Sigmoid colon (tissue), 7 donors: ENCODE data around the gene SERPINE1. TPM values are rescaled to one million over a fixed set of nuclear protein-coding genes. Genes with fewer than 3 reads are reported as not detected.
"Not testable (repeated sequence)": the region's sequence is repeated elsewhere in the genome, so short reads cannot be mapped to it uniquely, and the experiment has no call there.

Source experiments
- DNase-seq: peaks from one replicate; pipeline ENCODE4 v3.0.0-alpha.2; 2019
- H3K27ac ChIP-seq, 4 donors: fragments of 200-600 bp; sonication (generic); one replicate each; pipeline ENCODE4 v1.5.1; 2016 to 2019; ENCODE audit warnings: mild to moderate bottlenecking in 1 of 4
- H3K27me3 ChIP-seq, 3 donors: fragments of 200-600 bp; sonication (generic); one replicate each; pipeline ENCODE4 v1.5.1; 2019; ENCODE audit warnings: mild to moderate bottlenecking in 1 of 3
- H3K36me3 ChIP-seq, 4 donors: fragments of 200-600 bp; sonication (generic); one replicate each; pipeline ENCODE4 v1.5.1; 2016 to 2019
- H3K4me1 ChIP-seq, 4 donors: fragments of 200-600 bp; sonication (generic); one replicate each; pipeline ENCODE4 v1.5.1; 2017 to 2019
- H3K4me3 ChIP-seq, 4 donors: fragments of 200-600 bp; sonication (generic); one replicate each; pipeline ENCODE4 v1.5.1; 2017 to 2019; ENCODE audit warnings: mild to moderate bottlenecking in 2 of 4, moderate library complexity in 1 of 4
- H3K9me3 ChIP-seq, 4 donors: fragments of 200-600 bp in 3 of 4; sonication (generic) in 3 of 4; one replicate each; pipeline versions ENCODE4 v1.5.1 to v1.6.1; 2013 to 2019
- EP300 ChIP-seq, 4 donors: sonication (generic); formaldehyde crosslinking; IDR thresholded peaks; one replicate each; pipeline ENCODE4 v1.6.1; 2017; ENCODE audit warnings: antibody characterized with exemption in 4 of 4
- POLR2A ChIP-seq, 2 donors: fragments of 450-650 bp; IDR thresholded peaks; one replicate each; pipeline ENCODE4 v1.6.1; 2016; ENCODE audit warnings: antibody characterized with exemption in 2 of 2, mild to moderate bottlenecking in 2 of 2, moderate library complexity in 2 of 2
- POLR2AphosphoS5 ChIP-seq, 4 donors: sonication (generic); formaldehyde crosslinking; IDR thresholded peaks; one replicate each; pipeline ENCODE4 v1.6.1; 2017; ENCODE audit warnings: antibody characterized with exemption in 4 of 4
- WGBS, 2 donors: extraction: QIAGEN DNeasy Blood & Tissue Kit; methylation state at CpG; one replicate each; pipeline ENCODE4 v1.1.7; 2013; 5-methylcytosine and 5-hydroxymethylcytosine counted together
- intact Hi-C: fragments of 100-400 bp; cut with DNase I; formaldehyde crosslinking; loops from one replicate; pipeline ENCODE4 v1.15.1; 2023
- polyA plus RNA-seq, 3 donors: library from polyadenylated mRNA; stranded (reverse); fragments of 200-250 nt; gene quantifications; one replicate each; pipeline ENCODE4 v1.2.3, GENCODE V29; 2013
- total RNA-seq, 4 donors: library from RNA; depleted of rRNA; stranded (reverse); fragments of >200 nt; gene quantifications; one replicate each; pipeline ENCODE4 v1.1.0, GENCODE V29; 2016
- TF ChIP-seq, protein P1 (sequence below), 4 experiments: fragments of 450-650 bp in 3 of 4; fragments of 200-600 bp in 1 of 4; IDR thresholded peaks; one replicate each; pipeline ENCODE4 v1.5.1; 2016 to 2019; ENCODE audit warnings: antibody characterized with exemption in 4 of 4, mild to moderate bottlenecking in 3 of 4, moderate library complexity in 2 of 4
- donor health status: healthy with polysubstance abuse.
- donor health status: Bipolar disorder and iron deficiency.
- donor health status: healthy.

Gene SERPINE1
- total and polyA plus RNA-seq, 7 donors = 0.46 to 21.3 (median 9.3) TPM

DNA sequence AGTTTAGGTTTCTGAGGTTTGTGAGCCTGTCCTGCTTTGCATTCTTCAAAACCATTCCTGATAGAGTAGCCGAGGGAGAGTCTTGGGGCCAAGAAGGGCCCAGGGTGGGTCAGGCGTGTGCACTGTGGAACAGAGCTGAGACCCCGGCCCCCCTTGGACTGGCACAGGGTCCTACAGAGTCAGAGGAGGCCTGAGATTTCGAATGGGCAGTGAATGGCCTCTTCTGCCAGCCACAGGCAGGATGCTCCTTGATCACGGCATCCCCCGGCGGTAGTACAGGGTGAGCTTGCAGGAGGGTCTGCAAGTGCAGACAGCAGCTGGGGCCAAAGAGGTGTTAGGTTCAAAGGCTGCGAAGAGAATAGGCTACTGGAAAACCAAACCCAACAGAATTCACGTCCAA is 37.0 kb upstream of the SERPINE1 start:
- Histone ChIP-seq H3K27ac (no peak overlapping the region), H3K4me3 (no peak overlapping the region), H3K9me3 (no peaks in the 10 kb centered on the region), H3K27me3 (no peaks in the 10 kb centered on the region), H3K36me3 (peaks cover 16 to 43% (median 20%) of the 10 kb centered on the region in 4 donors), H3K4me1 (peaks cover 0 to 49% (median 26%) of the 10 kb centered on the region in 4 donors)
- no peak for DNase-seq
- TF ChIP-seq, protein P1, sequence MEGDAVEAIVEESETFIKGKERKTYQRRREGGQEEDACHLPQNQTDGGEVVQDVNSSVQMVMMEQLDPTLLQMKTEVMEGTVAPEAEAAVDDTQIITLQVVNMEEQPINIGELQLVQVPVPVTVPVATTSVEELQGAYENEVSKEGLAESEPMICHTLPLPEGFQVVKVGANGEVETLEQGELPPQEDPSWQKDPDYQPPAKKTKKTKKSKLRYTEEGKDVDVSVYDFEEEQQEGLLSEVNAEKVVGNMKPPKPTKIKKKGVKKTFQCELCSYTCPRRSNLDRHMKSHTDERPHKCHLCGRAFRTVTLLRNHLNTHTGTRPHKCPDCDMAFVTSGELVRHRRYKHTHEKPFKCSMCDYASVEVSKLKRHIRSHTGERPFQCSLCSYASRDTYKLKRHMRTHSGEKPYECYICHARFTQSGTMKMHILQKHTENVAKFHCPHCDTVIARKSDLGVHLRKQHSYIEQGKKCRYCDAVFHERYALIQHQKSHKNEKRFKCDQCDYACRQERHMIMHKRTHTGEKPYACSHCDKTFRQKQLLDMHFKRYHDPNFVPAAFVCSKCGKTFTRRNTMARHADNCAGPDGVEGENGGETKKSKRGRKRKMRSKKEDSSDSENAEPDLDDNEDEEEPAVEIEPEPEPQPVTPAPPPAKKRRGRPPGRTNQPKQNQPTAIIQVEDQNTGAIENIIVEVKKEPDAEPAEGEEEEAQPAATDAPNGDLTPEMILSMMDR (IDR thresholded peaks at IDR 0.05) = no peak
- TF ChIP-seq EP300 (IDR thresholded peaks at IDR 0.05) (no peak), POLR2A (IDR thresholded peaks at IDR 0.05) (no peak), POLR2AphosphoS5 (IDR thresholded peaks at IDR 0.05) (no peak)
- WGBS, 2 donors = 94 to 97% methylated on average over 9 of the region's 9 CpGs
- intact Hi-C loops = no loop called here

DNA sequence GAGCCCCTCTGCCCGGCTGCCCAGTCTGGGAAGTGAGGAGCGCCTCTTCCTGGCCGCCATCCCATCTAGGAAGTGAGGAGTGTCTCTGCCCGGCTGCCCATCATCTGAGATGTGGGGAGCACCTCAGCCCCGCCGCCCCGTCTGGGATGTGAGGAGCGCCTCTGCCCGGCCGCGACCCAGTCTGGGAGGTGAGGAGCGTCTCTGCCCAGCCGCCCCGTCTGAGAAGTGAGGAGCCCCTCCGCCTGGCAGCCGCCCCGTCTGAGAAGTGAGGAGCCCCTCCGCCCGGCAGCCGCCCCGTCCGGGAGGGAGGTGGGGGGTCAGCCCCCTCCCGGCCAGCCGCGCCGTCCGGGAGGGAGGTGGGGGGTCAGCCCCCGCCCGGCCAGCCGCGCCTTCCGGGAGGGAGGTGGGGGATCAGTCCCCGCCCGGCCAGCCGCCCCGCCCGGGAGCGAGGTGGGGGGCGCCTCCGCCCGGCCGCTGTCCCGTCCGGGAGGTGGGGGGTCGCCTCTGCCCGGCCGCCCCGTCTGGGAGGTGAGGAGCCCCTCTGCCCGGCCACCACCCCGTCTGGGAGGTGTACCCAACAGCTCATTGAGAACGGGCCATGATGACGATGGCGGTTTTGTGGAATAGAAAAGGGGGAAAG is 34.5 kb upstream of the SERPINE1 start:
- peaks cover 16 to 38% (median 19%) of the 10 kb centered on the region in 4 donors for H3K36me3 ChIP-seq
- H3K27me3 ChIP-seq, intact Hi-C loops, DNase-seq, H3K9me3 ChIP-seq, H3K27ac ChIP-seq, H3K4me3 ChIP-seq: not testable (repeated sequence)
- 91 to 95% methylated on average over 52 to 53 of the region's 53 CpGs for WGBS, 2 donors
- peaks cover 0 to 29% (median 12%) of the 10 kb centered on the region in 4 donors for H3K4me1 ChIP-seq

DNA sequence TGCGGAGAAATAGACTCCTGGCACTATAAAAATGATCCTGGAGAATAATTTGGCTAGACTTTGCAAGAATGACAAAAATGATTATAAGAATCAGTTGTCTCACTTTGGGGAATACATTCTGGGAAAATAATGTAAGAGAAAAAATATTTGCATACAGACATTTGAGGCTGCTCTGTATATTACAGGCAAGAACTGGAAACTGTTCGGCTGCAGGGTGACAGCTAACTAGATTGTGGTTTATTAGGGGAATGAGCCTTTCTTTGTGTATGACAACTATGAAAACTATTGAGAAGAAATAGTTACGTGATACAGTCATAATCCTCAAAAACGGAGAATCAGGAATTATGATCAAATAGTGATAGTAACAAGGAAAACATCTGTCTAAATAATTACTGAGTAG is 33.0 kb upstream of the SERPINE1 start:
- no peak for DNase-seq
- Histone ChIP-seq H3K27ac (peak overlapping the region in 1 of 4 donors; percentile 50), H3K4me1 (peaks cover 0 to 19% (median 8%) of the 10 kb centered on the region in 4 donors), H3K9me3 (no peaks in the 10 kb centered on the region), H3K36me3 (peaks cover 2 to 22% (median 5%) of the 10 kb centered on the region in 4 donors), H3K4me3 (no peak overlapping the region), H3K27me3 (no peaks in the 10 kb centered on the region)
- intact Hi-C loops = no loop called here
- TF ChIP-seq EP300 (IDR thresholded peaks at IDR 0.05) = no peak
- TF ChIP-seq, protein P1 (IDR thresholded peaks at IDR 0.05) = no peak
- TF ChIP-seq POLR2A (IDR thresholded peaks at IDR 0.05) = no peak
- TF ChIP-seq POLR2AphosphoS5 (IDR thresholded peaks at IDR 0.05) = no peak
- WGBS, 2 donors = 85 to 89% methylated on average over 4 of the region's 4 CpGs

DNA sequence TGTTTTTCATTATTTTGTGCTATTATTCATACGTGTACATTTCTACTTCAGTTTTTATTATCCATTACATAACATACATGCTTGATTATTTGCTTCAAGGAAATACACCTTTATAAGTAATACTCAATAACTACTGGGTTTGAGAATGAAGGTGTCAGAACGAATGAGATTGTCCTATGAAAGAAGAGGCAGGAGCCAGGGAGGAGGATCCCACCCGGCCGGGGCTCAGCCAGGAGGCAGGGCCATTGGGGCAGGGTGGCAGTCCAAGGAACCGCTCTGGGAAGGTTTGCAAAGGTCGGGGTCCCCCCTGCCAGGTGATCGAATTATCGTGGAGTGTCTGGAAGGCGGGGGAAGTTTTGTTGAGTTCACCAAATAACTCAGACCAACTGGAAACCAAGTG is 32.5 kb upstream of the SERPINE1 start:
- no peak for DNase-seq
- Histone ChIP-seq H3K27ac (peak overlapping the region in 1 of 4 donors; percentile 50), H3K9me3 (no peaks in the 10 kb centered on the region), H3K4me3 (no peak overlapping the region), H3K27me3 (no peaks in the 10 kb centered on the region), H3K4me1 (peaks cover 0 to 18% (median 9%) of the 10 kb centered on the region in 4 donors), H3K36me3 (peaks cover 0 to 18% (median under 1%) of the 10 kb centered on the region in 4 donors)
- intact Hi-C loops = no loop called here
- 73% methylated on average over 9 of the region's 9 CpGs for WGBS, 2 donors
- TF ChIP-seq POLR2AphosphoS5 (IDR thresholded peaks at IDR 0.05) (no peak), POLR2A (IDR thresholded peaks at IDR 0.05) (no peak), EP300 (IDR thresholded peaks at IDR 0.05) (no peak)
- TF ChIP-seq, protein P1 (IDR thresholded peaks at IDR 0.05) = no peak

DNA sequence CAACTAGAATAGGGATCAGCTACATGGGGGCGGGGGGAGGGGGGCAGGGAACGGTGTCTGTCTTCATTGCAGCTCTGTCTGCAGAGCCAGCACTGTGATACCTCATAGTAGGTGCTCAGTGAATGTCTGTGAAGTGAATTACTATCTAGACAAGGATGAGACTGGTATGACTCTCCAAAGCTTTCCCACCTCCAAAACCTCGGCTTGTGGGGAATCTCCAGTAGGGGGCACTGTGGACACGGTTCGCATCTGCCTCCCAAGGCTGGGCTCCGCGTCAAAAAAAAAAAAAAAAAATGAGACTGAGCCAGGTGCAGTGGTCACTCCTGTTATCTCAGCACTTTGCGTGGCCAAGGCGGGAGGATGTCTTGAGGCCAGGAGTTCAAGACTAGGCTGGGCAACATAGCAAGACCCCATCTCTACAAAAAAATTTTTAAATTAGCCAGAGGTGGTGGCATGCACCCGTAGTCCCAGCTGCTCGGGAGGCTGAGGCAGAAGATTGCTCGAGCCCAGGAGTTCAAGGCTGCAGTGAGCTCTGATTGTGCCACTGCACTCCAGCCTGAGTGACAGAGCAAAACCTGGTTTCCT is 32.0 kb upstream of the SERPINE1 start:
- Histone ChIP-seq H3K27ac (peak overlapping the region in 1 of 4 donors; percentile 50), H3K4me3 (no peak overlapping the region), H3K27me3 (no peaks in the 10 kb centered on the region), H3K36me3 (peaks cover 0 to 13% (median 0%) of the 10 kb centered on the region in 4 donors), H3K4me1 (peaks cover 0 to 23% (median 13%) of the 10 kb centered on the region in 4 donors), H3K9me3 (no peaks in the 10 kb centered on the region)
- TF ChIP-seq, protein P1 (IDR thresholded peaks at IDR 0.05) = peak in 3 of 4 experiments; percentile 45 to 63 (median 46)
- no peak for TF ChIP-seq POLR2A (IDR thresholded peaks at IDR 0.05)
- 38 to 57% methylated on average over 12 of the region's 12 CpGs for WGBS, 2 donors
- intact Hi-C loops = loop anchor here (5.0 kb wide), 1 partner anchor 42 kb away; no protein-coding TSS in a partner anchor
- DNase-seq = peak; percentile 66
